ENCODE measurements around the gene CNTN6.

CNTN6 gene

DNA sequence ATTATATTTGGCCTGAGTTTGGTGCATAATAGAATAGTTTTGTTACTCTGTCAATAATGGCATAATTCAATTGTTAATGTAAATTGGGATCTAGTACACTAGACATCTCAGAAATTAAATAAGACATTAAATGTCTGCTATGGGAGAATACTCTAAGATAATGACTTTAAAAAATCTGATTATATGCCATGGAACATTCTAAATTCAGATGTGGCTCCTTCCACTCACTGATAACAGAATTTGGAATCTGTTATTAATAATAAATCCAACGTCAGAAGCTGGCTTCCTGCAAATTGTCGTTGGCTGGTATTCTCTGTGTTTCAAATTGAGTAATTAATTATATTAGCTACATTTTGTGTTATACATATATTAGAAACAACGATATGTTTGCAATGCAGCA is 258.1 kb downstream of the CNTN6 start:
- DNase-seq (ENCODE audit: low spot score), result no peak
- Histone ChIP-seq H2BK120ac (ENCODE audit: low read depth, low read length) (no peak overlapping the region), H3K9me3 (replicated peaks in 1 of 2; ENCODE audit: control insufficient read depth in 2 of 2, insufficient read depth in 1 of 2, low read depth in 1 of 2, low read length in 2 of 2) (no peaks in the 10 kb centered on the region), H3K9ac (ENCODE audit: low read depth, low read length, poor library complexity) (no peak overlapping the region), H3K23ac (ENCODE audit: low read depth, low read length, poor library complexity) (no peak overlapping the region), H2AK5ac (ENCODE audit: low read depth, low read length) (no peak overlapping the region), H3K14ac (ENCODE audit: low read length) (no peak overlapping the region), H3K4ac (ENCODE audit: low read length) (no peak overlapping the region), H3K4me3 (ENCODE audit: low read length in 2 of 2) (no peak overlapping the region), H3K36me3 (replicated peaks in 1 of 2; ENCODE audit: control insufficient read depth in 2 of 2, insufficient read depth in 2 of 2, low read length in 2 of 2) (no peaks in the 10 kb centered on the region), H3K4me1 (ENCODE audit: control insufficient read depth in 2 of 2, insufficient read depth in 1 of 2, low read depth in 1 of 2, low read length in 2 of 2) (no peaks in the 10 kb centered on the region), H3K27me3 (ENCODE audit: control insufficient read depth in 3 of 3, insufficient read depth in 3 of 3, low read depth in 1 of 3, low read length in 3 of 3) (no peaks in the 10 kb centered on the region), H3K27ac (replicated peaks; ENCODE audit: low read length) (no peak overlapping the region), H2BK15ac (ENCODE audit: low read length) (no peak overlapping the region), H3K18ac (ENCODE audit: low read length) (no peak overlapping the region), H3K79me1 (ENCODE audit: low read depth, low read length) (no peaks in the 10 kb centered on the region), H4K91ac (ENCODE audit: low read depth, low read length, poor library complexity) (no peak overlapping the region), H3K4me2 (ENCODE audit: insufficient read depth, low read length, poor library complexity, severe bottlenecking) (no peak overlapping the region), H2BK5ac (ENCODE audit: low read length) (no peak overlapping the region), H4K8ac (ENCODE audit: low read depth, low read length) (no peak overlapping the region), H2AFZ (ENCODE audit: low read length) (no peak overlapping the region), H2BK12ac (ENCODE audit: low read length) (no peak overlapping the region)
- WGBS, 2 donors (ENCODE audit: extremely low coverage in 2 of 2, insufficient read length in 2 of 2, insufficient replicate concordance in 1 of 2), result no CpG with 5 or more reads among the region's 3 CpGs

DNA sequence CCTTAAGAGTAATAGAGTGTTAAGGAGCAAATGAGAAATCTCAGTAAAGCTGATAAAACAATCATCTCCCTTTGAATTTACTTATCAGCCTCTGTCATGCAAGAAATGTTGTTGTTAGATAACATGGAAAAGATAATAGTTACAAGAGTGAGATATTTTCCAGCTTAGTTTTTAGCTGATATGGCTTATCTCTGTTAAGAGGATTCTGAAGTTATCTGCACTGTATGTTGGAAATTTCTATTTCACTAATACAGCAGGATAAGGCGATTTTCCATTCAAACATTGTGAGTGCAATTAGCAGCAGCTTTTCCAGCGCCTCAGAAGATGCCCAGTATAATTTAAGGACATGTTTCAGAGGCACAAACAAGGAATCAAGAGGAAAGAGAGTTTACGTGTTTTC is 262.9 kb downstream of the CNTN6 start:
- no peak overlapping the region for H3K9ac ChIP-seq (ENCODE audit: low read depth, low read length, poor library complexity)
- no peaks in the 10 kb centered on the region for H3K36me3 ChIP-seq (replicated peaks in 1 of 2; ENCODE audit: control insufficient read depth in 2 of 2, insufficient read depth in 2 of 2, low read length in 2 of 2)
- H3K9me3 ChIP-seq (replicated peaks in 1 of 2; ENCODE audit: control insufficient read depth in 2 of 2, insufficient read depth in 1 of 2, low read depth in 1 of 2, low read length in 2 of 2), result no peaks in the 10 kb centered on the region
- no peak overlapping the region for H4K91ac ChIP-seq (ENCODE audit: low read depth, low read length, poor library complexity)
- no peak overlapping the region for H3K4ac ChIP-seq (ENCODE audit: low read length)
- H2BK12ac ChIP-seq (ENCODE audit: low read length), result no peak overlapping the region
- no peaks in the 10 kb centered on the region for H3K4me1 ChIP-seq (ENCODE audit: control insufficient read depth in 2 of 2, insufficient read depth in 1 of 2, low read depth in 1 of 2, low read length in 2 of 2)
- H3K18ac ChIP-seq (ENCODE audit: low read length), result no peak overlapping the region
- H3K27me3 ChIP-seq (ENCODE audit: control insufficient read depth in 3 of 3, insufficient read depth in 3 of 3, low read depth in 1 of 3, low read length in 3 of 3), result no peaks in the 10 kb centered on the region
- H2AFZ ChIP-seq (ENCODE audit: low read length), result no peak overlapping the region
- H3K4me3 ChIP-seq (ENCODE audit: low read length in 2 of 2), result no peak overlapping the region
- H2BK120ac ChIP-seq (ENCODE audit: low read depth, low read length), result no peak overlapping the region
- no peak overlapping the region for H4K8ac ChIP-seq (ENCODE audit: low read depth, low read length)
- H2BK15ac ChIP-seq (ENCODE audit: low read length), result no peak overlapping the region
- H3K27ac ChIP-seq (replicated peaks; ENCODE audit: low read length), result no peak overlapping the region
- H3K23ac ChIP-seq (ENCODE audit: low read depth, low read length, poor library complexity), result no peak overlapping the region
- no peak for DNase-seq (ENCODE audit: low spot score)
- WGBS, 2 donors (ENCODE audit: extremely low coverage in 2 of 2, insufficient read length in 2 of 2, insufficient replicate concordance in 1 of 2), result no CpG with 5 or more reads among the region's 3 CpGs
- H3K4me2 ChIP-seq (ENCODE audit: insufficient read depth, low read length, poor library complexity, severe bottlenecking), result no peak overlapping the region
- H3K14ac ChIP-seq (ENCODE audit: low read length), result no peak overlapping the region
- H3K79me1 ChIP-seq (ENCODE audit: low read depth, low read length), result no peaks in the 10 kb centered on the region
- no peak overlapping the region for H2BK5ac ChIP-seq (ENCODE audit: low read length)
- no peak overlapping the region for H2AK5ac ChIP-seq (ENCODE audit: low read depth, low read length)

DNA sequence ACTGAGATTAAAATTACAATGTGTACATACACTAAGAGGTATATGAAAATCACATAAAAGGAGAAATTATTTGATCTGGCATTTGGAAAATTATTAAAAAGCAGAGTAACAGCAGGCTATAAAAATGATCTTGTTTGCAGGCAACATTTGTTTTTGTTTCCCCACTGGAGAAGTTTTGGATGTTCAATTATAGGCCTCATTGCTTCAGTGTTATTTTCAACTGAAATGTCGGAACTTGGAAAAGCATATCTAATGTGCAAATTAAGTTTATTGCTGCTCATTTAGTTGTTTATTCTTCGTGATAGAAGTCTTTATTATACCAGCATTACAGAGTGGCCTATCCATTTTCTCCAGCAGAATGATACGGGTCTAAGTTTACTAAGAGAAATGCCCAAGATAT is 263.3 kb downstream of the CNTN6 start:
- no peak overlapping the region for H3K23ac ChIP-seq (ENCODE audit: low read depth, low read length, poor library complexity)
- no peaks in the 10 kb centered on the region for H3K4me1 ChIP-seq (ENCODE audit: control insufficient read depth in 2 of 2, insufficient read depth in 1 of 2, low read depth in 1 of 2, low read length in 2 of 2)
- no peak overlapping the region for H2BK15ac ChIP-seq (ENCODE audit: low read length)
- no peak overlapping the region for H2AFZ ChIP-seq (ENCODE audit: low read length)
- H4K8ac ChIP-seq (ENCODE audit: low read depth, low read length), result no peak overlapping the region
- H3K9ac ChIP-seq (ENCODE audit: low read depth, low read length, poor library complexity), result no peak overlapping the region
- no peak overlapping the region for H3K18ac ChIP-seq (ENCODE audit: low read length)
- no peak overlapping the region for H3K4ac ChIP-seq (ENCODE audit: low read length)
- no peak overlapping the region for H3K14ac ChIP-seq (ENCODE audit: low read length)
- H3K79me1 ChIP-seq (ENCODE audit: low read depth, low read length), result no peaks in the 10 kb centered on the region
- H3K27ac ChIP-seq (replicated peaks; ENCODE audit: low read length), result no peak overlapping the region
- no CpG with 5 or more reads among the region's 3 CpGs for WGBS, 2 donors (ENCODE audit: extremely low coverage in 2 of 2, insufficient read length in 2 of 2, insufficient replicate concordance in 1 of 2)
- no peak overlapping the region for H3K4me2 ChIP-seq (ENCODE audit: insufficient read depth, low read length, poor library complexity, severe bottlenecking)
- no peak overlapping the region for H2BK120ac ChIP-seq (ENCODE audit: low read depth, low read length)
- no peaks in the 10 kb centered on the region for H3K36me3 ChIP-seq (replicated peaks in 1 of 2; ENCODE audit: control insufficient read depth in 2 of 2, insufficient read depth in 2 of 2, low read length in 2 of 2)
- DNase-seq (ENCODE audit: low spot score), result no peak
- H3K9me3 ChIP-seq (replicated peaks in 1 of 2; ENCODE audit: control insufficient read depth in 2 of 2, insufficient read depth in 1 of 2, low read depth in 1 of 2, low read length in 2 of 2), result no peaks in the 10 kb centered on the region
- no peak overlapping the region for H2BK12ac ChIP-seq (ENCODE audit: low read length)
- H2AK5ac ChIP-seq (ENCODE audit: low read depth, low read length), result no peak overlapping the region
- no peak overlapping the region for H3K4me3 ChIP-seq (ENCODE audit: low read length in 2 of 2)
- H3K27me3 ChIP-seq (ENCODE audit: control insufficient read depth in 3 of 3, insufficient read depth in 3 of 3, low read depth in 1 of 3, low read length in 3 of 3), result no peaks in the 10 kb centered on the region
- no peak overlapping the region for H2BK5ac ChIP-seq (ENCODE audit: low read length)
- H4K91ac ChIP-seq (ENCODE audit: low read depth, low read length, poor library complexity), result no peak overlapping the region

DNA sequence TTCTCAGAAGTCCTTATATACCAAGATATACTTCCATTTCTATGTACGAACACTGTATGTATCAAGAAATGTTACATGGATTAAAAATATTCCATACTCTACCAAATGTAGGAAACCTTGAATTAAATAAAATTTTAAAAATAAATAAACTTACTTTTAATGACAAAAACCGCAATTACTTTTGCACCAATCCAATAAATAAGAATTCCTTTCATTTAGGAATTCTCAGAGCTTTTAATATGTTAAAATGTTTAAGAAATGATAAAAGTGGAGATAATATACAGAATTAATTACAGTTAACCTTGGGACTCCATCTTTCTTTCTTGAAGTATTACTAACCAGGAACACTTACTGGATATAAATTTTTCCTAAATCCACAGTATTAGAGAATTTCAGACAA is 272.7 kb downstream of the CNTN6 start:
- DNase-seq (ENCODE audit: low spot score), result no peak
- H3K14ac ChIP-seq (ENCODE audit: low read length), result no peak overlapping the region

More for the DNA sequence above, 272.7 kb downstream of the CNTN6 start:
- H2AFZ ChIP-seq (ENCODE audit: low read length), result no peak overlapping the region
- WGBS, 2 donors (ENCODE audit: extremely low coverage in 2 of 2, insufficient read length in 2 of 2, insufficient replicate concordance in 1 of 2), result no CpG with 5 or more reads among the region's 2 CpGs
- no peaks in the 10 kb centered on the region for H3K27me3 ChIP-seq (ENCODE audit: control insufficient read depth in 3 of 3, insufficient read depth in 3 of 3, low read depth in 1 of 3, low read length in 3 of 3)
- H2BK12ac ChIP-seq (ENCODE audit: low read length), result no peak overlapping the region
- no peak overlapping the region for H2BK120ac ChIP-seq (ENCODE audit: low read depth, low read length)
- H3K23ac ChIP-seq (ENCODE audit: low read depth, low read length, poor library complexity), result no peak overlapping the region
- H3K36me3 ChIP-seq (replicated peaks in 1 of 2; ENCODE audit: control insufficient read depth in 2 of 2, insufficient read depth in 2 of 2, low read length in 2 of 2), result peaks cover 0 to 2% of the 10 kb centered on the region in 2 donors
- no peaks in the 10 kb centered on the region for H3K9me3 ChIP-seq (replicated peaks in 1 of 2; ENCODE audit: control insufficient read depth in 2 of 2, insufficient read depth in 1 of 2, low read depth in 1 of 2, low read length in 2 of 2)
- H2AK5ac ChIP-seq (ENCODE audit: low read depth, low read length), result no peak overlapping the region
- no peak overlapping the region for H3K4me2 ChIP-seq (ENCODE audit: insufficient read depth, low read length, poor library complexity, severe bottlenecking)
- no peak overlapping the region for H2BK5ac ChIP-seq (ENCODE audit: low read length)
- no peak overlapping the region for H2BK15ac ChIP-seq (ENCODE audit: low read length)
- no peaks in the 10 kb centered on the region for H3K79me1 ChIP-seq (ENCODE audit: low read depth, low read length)
- no peak overlapping the region for H3K9ac ChIP-seq (ENCODE audit: low read depth, low read length, poor library complexity)
- no peak overlapping the region for H4K91ac ChIP-seq (ENCODE audit: low read depth, low read length, poor library complexity)
- H3K27ac ChIP-seq (replicated peaks; ENCODE audit: low read length), result no peak overlapping the region
- H3K4ac ChIP-seq (ENCODE audit: low read length), result no peak overlapping the region
- no peak overlapping the region for H4K8ac ChIP-seq (ENCODE audit: low read depth, low read length)
- no peak overlapping the region for H3K18ac ChIP-seq (ENCODE audit: low read length)
- H3K4me1 ChIP-seq (ENCODE audit: control insufficient read depth in 2 of 2, insufficient read depth in 1 of 2, low read depth in 1 of 2, low read length in 2 of 2), result no peaks in the 10 kb centered on the region
- no peak overlapping the region for H3K4me3 ChIP-seq (ENCODE audit: low read length in 2 of 2)
